CD14-positive monocyte (primary cell): ENCODE results near the gene PTPRH. TPM values are rescaled to one million over a fixed set of nuclear protein-coding genes. Genes with fewer than 3 reads are reported as not detected.
A peak's percentile ranks its signal among the peaks of the same experiment; 100 is the strongest.

Experiments used
- DNase-seq, 3 donors: peaks; one replicate each; pipeline ENCODE4 v3.0.0-alpha.2; 2011 to 2022
- H2AFZ ChIP-seq: 2 replicates; pipeline ENCODE4 v1.6.0; 2012; ENCODE audit warnings: mild to moderate bottlenecking, low read depth, low read length, inconsistent platforms; ENCODE audit not compliant: insufficient read depth, poor library complexity, severe bottlenecking
- H3K27ac ChIP-seq, 2 donors: 1 replicate in 1 of 2; 2 replicates in 1 of 2; pipeline ENCODE4 v1.5.1; 2012 to 2013; ENCODE audit warnings: low read length in 2 of 2, control low read depth in 1 of 2, inconsistent platforms in 1 of 2, low read depth in 1 of 2, mild to moderate bottlenecking in 1 of 2
- H3K27me3 ChIP-seq, 2 donors: one replicate each; pipeline versions ENCODE4 v1.6.0 to v1.6.1; 2011 to 2013; ENCODE audit warnings: low read length in 2 of 2; ENCODE audit not compliant: control insufficient read depth in 2 of 2, insufficient read depth in 2 of 2
- H3K36me3 ChIP-seq, 2 donors: replicated peaks in 1 of 2; 1 replicate in 1 of 2; 2 replicates in 1 of 2; pipeline versions ENCODE4 v1.5.1 to v1.6.1; 2012 to 2013; ENCODE audit warnings: low read length in 2 of 2, control low read depth in 1 of 2, inconsistent platforms in 1 of 2, mild to moderate bottlenecking in 1 of 2; ENCODE audit not compliant: insufficient read depth in 2 of 2, control insufficient read depth in 1 of 2
- H3K4me1 ChIP-seq, 2 donors: 1 replicate in 1 of 2; 2 replicates in 1 of 2; pipeline versions ENCODE4 v1.5.1 to v1.6.1; 2012 to 2013; ENCODE audit warnings: low read length in 2 of 2, control low read depth in 1 of 2, inconsistent platforms in 1 of 2, mild to moderate bottlenecking in 1 of 2, moderate library complexity in 1 of 2; ENCODE audit not compliant: insufficient read depth in 2 of 2, control insufficient read depth in 1 of 2
- H3K4me2 ChIP-seq: replicated peaks from 2 replicates; pipeline ENCODE3; 2012; ENCODE audit warnings: low read length, moderate library complexity, mild to moderate bottlenecking; ENCODE audit not compliant: poor library complexity, severe bottlenecking; ENCODE audit errors: extremely low read depth
- H3K4me3 ChIP-seq, 3 experiments: fragments of 200-600 bp in 1 of 3; sonication (generic) in 1 of 3; replicated peaks in 1 of 3; 1 replicate in 2 of 3; 2 replicates in 1 of 3; pipeline ENCODE4 v1.5.1; 2011 to 2013; ENCODE audit warnings: low read length in 3 of 3, mild to moderate bottlenecking in 3 of 3, control low read depth in 2 of 3, low read depth in 2 of 3, inconsistent platforms in 1 of 3, moderate library complexity in 1 of 3
- H3K79me2 ChIP-seq: 2 replicates; pipeline ENCODE4 v1.6.0; 2012; ENCODE audit warnings: mild to moderate bottlenecking, control low read depth, inconsistent platforms, low read length, moderate library complexity; ENCODE audit not compliant: insufficient read depth
- H3K9ac ChIP-seq: 2 replicates; pipeline ENCODE4 v1.6.0; 2017; ENCODE audit warnings: low read length, mild to moderate bottlenecking; ENCODE audit not compliant: insufficient read depth, poor library complexity, severe bottlenecking
- H3K9me3 ChIP-seq, 2 donors: replicated peaks in 1 of 2; 1 replicate in 1 of 2; 2 replicates in 1 of 2; pipeline versions ENCODE4 v1.5.1 to v1.6.1; 2012 to 2013; ENCODE audit warnings: low read length in 2 of 2, control low read depth in 1 of 2; ENCODE audit not compliant: control insufficient read depth in 1 of 2, insufficient read depth in 1 of 2
- H4K20me1 ChIP-seq: 2 replicates; pipeline ENCODE4 v1.6.0; 2012; ENCODE audit warnings: mild to moderate bottlenecking, low read length, control low read depth, moderate library complexity; ENCODE audit not compliant: insufficient read depth
- H3K27ac Mint-ChIP-seq, 7 donors: one replicate each; pipeline ENCODE4 v1.8.0; 2020; ENCODE audit warnings: mild to moderate bottlenecking in 7 of 7, mixed read lengths in 7 of 7, moderate library complexity in 6 of 7, inconsistent platforms in 2 of 7
- H3K27me3 Mint-ChIP-seq, 3 donors: one replicate each; pipeline ENCODE4 v1.8.0; 2021 to 2022; ENCODE audit warnings: low read depth in 3 of 3, mild to moderate bottlenecking in 3 of 3, mixed read lengths in 3 of 3, moderate library complexity in 3 of 3, inconsistent platforms in 1 of 3
- H3K36me3 Mint-ChIP-seq, 2 donors: one replicate each; pipeline ENCODE4 v1.8.0; 2020; ENCODE audit warnings: mixed read lengths in 2 of 2, inconsistent platforms in 1 of 2, mild to moderate bottlenecking in 1 of 2
- H3K4me1 Mint-ChIP-seq: one replicate; pipeline ENCODE4 v1.8.0; 2020; ENCODE audit warnings: mild to moderate bottlenecking, mixed read lengths
- H3K4me3 Mint-ChIP-seq, 2 donors: one replicate each; pipeline ENCODE4 v1.8.0; 2020; ENCODE audit warnings: mild to moderate bottlenecking in 2 of 2, mixed read lengths in 2 of 2, moderate library complexity in 1 of 2
- H3K9me3 Mint-ChIP-seq, 7 donors: one replicate each; pipeline ENCODE4 v1.8.0; 2020 to 2022; ENCODE audit warnings: mixed read lengths in 7 of 7, mild to moderate bottlenecking in 6 of 7, moderate library complexity in 6 of 7, inconsistent platforms in 2 of 7
- CTCF ChIP-seq: fragments of 200-600 bp; IDR thresholded peaks from one replicate; pipeline ENCODE4 v1.8.0; 2022; ENCODE audit warnings: antibody characterized with exemption, mild to moderate bottlenecking
- WGBS: methylation state at CpG from one replicate; pipeline ENCODE4 v1.1.5; 2013; ENCODE audit warnings: missing lambda C conversion rate; ENCODE audit not compliant: insufficient coverage; 5-methylcytosine and 5-hydroxymethylcytosine counted together
- intact Hi-C, 2 donors: fragments of 100-400 bp; cut with micrococcal nuclease; formaldehyde crosslinking; loops; one replicate each; pipeline versions ENCODE4 v1.15.0 to v1.15.1; 2023
- polyA plus RNA-seq, 3 donors: library from polyadenylated mRNA; depleted of rRNA in 1 of 3; unstranded in 2 of 3; stranded (reverse) in 1 of 3; fragments of 300-500 nt in 2 of 3; fragments of >200 nt in 1 of 3; fragmentation: Illumina TruSeq in 2 of 3; gene quantifications; 1 replicate in 2 of 3; 2 replicates in 1 of 3; pipeline ENCODE4 v1.2.3, GENCODE V29; 2012 to 2021

The PTPRH gene
- polyA plus RNA-seq, 3 donors = 0.08 to 0.53 TPM; not detected in 1

GRCh38 chr19:55231391-55232285 lies 22.3 kb upstream of the PTPRH start:
- Mint-ChIP-seq H3K27ac (peak overlapping the region in 1 of 7 donors; percentile 43), H3K9me3 (peaks cover 0 to 4% (median 0%) of the 10 kb centered on the region in 7 donors), H3K4me1 (no peaks in the 10 kb centered on the region), H3K27me3 (peaks cover 0 to 2% (median 0%) of the 10 kb centered on the region in 3 donors), H3K36me3 (peaks cover 71 to 91% of the 10 kb centered on the region in 2 donors), H3K4me3 (no peak overlapping the region)
- Histone ChIP-seq H3K4me3 (no peak overlapping the region), H3K4me1 (no peaks in the 10 kb centered on the region), H4K20me1 (peaks cover 98% of the 10 kb centered on the region), H3K27me3 (no peaks in the 10 kb centered on the region), H2AFZ (no peak overlapping the region), H3K27ac (no peak overlapping the region), H3K9ac (no peak overlapping the region), H3K36me3 (peaks cover 89 to 97% of the 10 kb centered on the region in 2 donors), H3K9me3 (no peaks in the 10 kb centered on the region), H3K79me2 (peaks cover 26% of the 10 kb centered on the region), H3K4me2 (no peak overlapping the region)
- intact Hi-C loops = no loop called here
- no peak for TF ChIP-seq CTCF
- 97% methylated on average over 24 of the region's 30 CpGs for WGBS
- no peak for DNase-seq

GRCh38 chr19:55230780-55231179 lies 21.5 kb upstream of the PTPRH start:
- intact Hi-C loops = no loop called here
- Mint-ChIP-seq H3K9me3 (peaks cover 0 to 2% (median 0%) of the 10 kb centered on the region in 7 donors), H3K4me1 (peaks cover 1% of the 10 kb centered on the region), H3K36me3 (peaks cover 67 to 87% of the 10 kb centered on the region in 2 donors), H3K27ac (no peak overlapping the region), H3K4me3 (no peak overlapping the region), H3K27me3 (peaks cover 0 to 3% (median 0%) of the 10 kb centered on the region in 3 donors)
- TF ChIP-seq CTCF = no peak
- Histone ChIP-seq H3K27ac (no peak overlapping the region), H3K27me3 (no peaks in the 10 kb centered on the region), H3K9me3 (no peaks in the 10 kb centered on the region), H3K9ac (no peak overlapping the region), H3K79me2 (peaks cover 20% of the 10 kb centered on the region), H2AFZ (no peak overlapping the region), H3K4me1 (no peaks in the 10 kb centered on the region), H3K4me3 (no peak overlapping the region), H3K36me3 (peaks cover 85 to 95% of the 10 kb centered on the region in 2 donors), H3K4me2 (no peak overlapping the region), H4K20me1 (peaks cover 98% of the 10 kb centered on the region)
- DNase-seq = no peak
- 94% methylated on average over 5 of the region's 13 CpGs for WGBS
